ENCODE results near the gene GIMD1.
"Not testable (repeated sequence)": the region's sequence is repeated elsewhere in the genome, so short reads cannot be mapped to it uniquely, and the experiment has no call there.

GIMD1 gene

GRCh38 chr4:106368678-106369077 lies at the start of gene GIMD1:
GIMD1 (minus strand) TSS chr4:106368778; CDS start chr4:106367435, 1,343 bp downstream.
- DNase-seq (ENCODE audit: low spot score): no peak

GRCh38 chr4:106414366-106414765 lies 45.8 kb upstream of the GIMD1 start:
- DNase-seq (ENCODE audit: low spot score): no peak

GRCh38 chr4:106409901-106410889 lies 41.6 kb upstream of the GIMD1 start:
- no peak for DNase-seq (ENCODE audit: low spot score)

- DNase-seq (ENCODE audit: low spot score): not testable (repeated sequence)
Measured at GRCh38 chr4:106408004-106408403, 39.4 kb upstream of the GIMD1 start.

- no peak for DNase-seq (ENCODE audit: low spot score)
Measured at GRCh38 chr4:106401157-106401556, 32.6 kb upstream of the GIMD1 start.

- DNase-seq (ENCODE audit: low spot score): not testable (repeated sequence)
Measured at GRCh38 chr4:106398898-106399297, 30.3 kb upstream of the GIMD1 start.

- no peak for DNase-seq (ENCODE audit: low spot score)
Measured at GRCh38 chr4:106395582-106395981, 27.0 kb upstream of the GIMD1 start.

GRCh38 chr4:106385853-106386393 lies 17.3 kb upstream of the GIMD1 start:
- DNase-seq (ENCODE audit: low spot score): no peak

GRCh38 chr4:106384878-106385277 lies 16.3 kb upstream of the GIMD1 start:
- no peak for DNase-seq (ENCODE audit: low spot score)

- DNase-seq (ENCODE audit: low spot score): no peak
Measured at GRCh38 chr4:106380179-106380578, 11.6 kb upstream of the GIMD1 start.

GRCh38 chr4:106373026-106373425 lies 4.4 kb upstream of the GIMD1 start:
- no peak for DNase-seq (ENCODE audit: low spot score)

- DNase-seq (ENCODE audit: low spot score): no peak
Measured at GRCh38 chr4:106371161-106371560, 2.6 kb upstream of the GIMD1 start.

- no peak for DNase-seq (ENCODE audit: low spot score)
Measured at GRCh38 chr4:106370214-106370613, 1.6 kb upstream of the GIMD1 start.

GRCh38 chr4:106369456-106370060 lies 980 bp upstream of the GIMD1 start:
- DNase-seq (ENCODE audit: low spot score): no peak

- no peak for DNase-seq (ENCODE audit: low spot score)
Measured at GRCh38 chr4:106367072-106367471, 1.5 kb downstream of the GIMD1 start.

- DNase-seq (ENCODE audit: low spot score): no peak
Measured at GRCh38 chr4:106366026-106366425, 2.6 kb downstream of the GIMD1 start.

- no peak for DNase-seq (ENCODE audit: low spot score)
Measured at GRCh38 chr4:106365613-106366012, 3.0 kb downstream of the GIMD1 start.

- DNase-seq (ENCODE audit: low spot score): no peak
Measured at GRCh38 chr4:106364282-106364681, 4.3 kb downstream of the GIMD1 start.

- DNase-seq (ENCODE audit: low spot score): no peak
Measured at GRCh38 chr4:106362086-106362825, 6.3 kb downstream of the GIMD1 start.

- DNase-seq (ENCODE audit: low spot score): no peak
Measured at GRCh38 chr4:106358899-106359298, 9.7 kb downstream of the GIMD1 start.

GRCh38 chr4:106355193-106355592 lies 13.4 kb downstream of the GIMD1 start:
- DNase-seq (ENCODE audit: low spot score): no peak

- no peak for DNase-seq (ENCODE audit: low spot score)
Measured at GRCh38 chr4:106353786-106354185, 14.8 kb downstream of the GIMD1 start.

Data from ecto neural progenitor cell (in vitro differentiated cells).